ENCODE data around the gene KRTAP5-6. TPM values are rescaled to one million over a fixed set of nuclear protein-coding genes. Genes with fewer than 3 reads are reported as not detected.
A peak's percentile ranks its signal among the peaks of the same experiment; 100 is the strongest.

The KRTAP5-6 gene
- not detected for total RNA-seq
- polyA plus RNA-seq: not detected

GRCh38 chr11:1696608-1697570, at the start of gene KRTAP5-6:
Gene KRTAP5-6 (plus strand): TSS chr11:1697195. CDS start chr11:1697246, 51 bp downstream.
- CTCF ChIA-PET (ENCODE audit: partially characterized antibody): interaction anchor here (1.0 to 2.2 kb wide), 2 partner anchors 44 to 136 kb away, joined by 3 to 10 read pairs; no protein-coding TSS in a partner anchor
- DNase-seq: no peak
- Histone ChIP-seq H3K27ac (ENCODE audit: low read depth, low read length) (no peak within 1 kb of the TSS), H3K27me3 (ENCODE audit: insufficient read depth, low read length) (peaks cover under 1% of the 10 kb centered on the region), H3K9me3 (ENCODE audit: control insufficient read depth in 1 of 2, low read length in 2 of 2) (no peaks in the 10 kb centered on the region), H3K4me1 (ENCODE audit: insufficient read depth, low read length) (peaks cover 11% of the 10 kb centered on the region), H3K4me3 (ENCODE audit: low read length in 2 of 2) (no peak within 1 kb of the TSS), H3K36me3 (ENCODE audit: insufficient read depth, low read length) (no peaks in the 10 kb centered on the region)
- H3K4me3 Mint-ChIP-seq: peak within 1 kb of the TSS in 1 of 8 donors; percentile 8
- H3K4me1 Mint-ChIP-seq: peaks cover 5 to 22% (median 11%) of the 10 kb centered on the region in 4 donors
- POLR2A ChIA-PET (ENCODE audit: partially characterized antibody): no interaction called here
- H3K27me3 Mint-ChIP-seq: peaks cover 12 to 25% of the 10 kb centered on the region in 2 donors
- H3K9me3 Mint-ChIP-seq: peaks cover 2 to 11% (median 6%) of the 10 kb centered on the region in 8 donors
- H3K27ac Mint-ChIP-seq: peak within 1 kb of the TSS in 1 of 7 donors; percentile 42
- H3K36me3 Mint-ChIP-seq: peaks cover 0 to 4% of the 10 kb centered on the region in 2 donors
- intact Hi-C loops (cut with micrococcal nuclease): loop anchor here (10.0 kb wide), 1 partner anchor 188 kb away; no protein-coding TSS in a partner anchor

- POLR2A ChIA-PET (ENCODE audit: partially characterized antibody): no interaction called here
- no peaks in the 10 kb centered on the region for H3K4me1 ChIP-seq (ENCODE audit: insufficient read depth, low read length)
- CTCF ChIA-PET (ENCODE audit: partially characterized antibody): no interaction called here
- DNase-seq: peak in 1 of 5 donors; percentile 7
- Mint-ChIP-seq H3K27me3 (peaks cover 3 to 8% of the 10 kb centered on the region in 2 donors), H3K4me3 (no peak overlapping the region), H3K9me3 (no peaks in the 10 kb centered on the region), H3K4me1 (no peaks in the 10 kb centered on the region), H3K27ac (no peak overlapping the region), H3K36me3 (no peaks in the 10 kb centered on the region)
- H3K9me3 ChIP-seq (ENCODE audit: control insufficient read depth in 1 of 2, low read length in 2 of 2): no peaks in the 10 kb centered on the region
- H3K4me3 ChIP-seq (ENCODE audit: low read length in 2 of 2): no peak overlapping the region
- H3K36me3 ChIP-seq (ENCODE audit: insufficient read depth, low read length): no peaks in the 10 kb centered on the region
- no peak overlapping the region for H3K27ac ChIP-seq (ENCODE audit: low read depth, low read length)
- H3K27me3 ChIP-seq (ENCODE audit: insufficient read depth, low read length): no peaks in the 10 kb centered on the region
- intact Hi-C loops (cut with micrococcal nuclease): no loop called here
These were observed 48.9 kb upstream of the KRTAP5-6 start for GRCh38 chr11:1647901-1648652.

- Histone ChIP-seq H3K27ac (ENCODE audit: low read depth, low read length) (no peak overlapping the region), H3K27me3 (ENCODE audit: insufficient read depth, low read length) (no peaks in the 10 kb centered on the region), H3K36me3 (ENCODE audit: insufficient read depth, low read length) (no peaks in the 10 kb centered on the region), H3K4me3 (ENCODE audit: low read length in 2 of 2) (no peak overlapping the region), H3K9me3 (ENCODE audit: control insufficient read depth in 1 of 2, low read length in 2 of 2) (no peaks in the 10 kb centered on the region), H3K4me1 (ENCODE audit: insufficient read depth, low read length) (no peaks in the 10 kb centered on the region)
- Mint-ChIP-seq H3K9me3 (no peaks in the 10 kb centered on the region), H3K27ac (no peak overlapping the region), H3K27me3 (peaks cover 3 to 8% of the 10 kb centered on the region in 2 donors), H3K36me3 (no peaks in the 10 kb centered on the region), H3K4me1 (no peaks in the 10 kb centered on the region), H3K4me3 (no peak overlapping the region)
- no peak for DNase-seq
- POLR2A ChIA-PET (ENCODE audit: partially characterized antibody): no interaction called here
- CTCF ChIA-PET (ENCODE audit: partially characterized antibody): interaction anchor here (2.2 to 2.6 kb wide), 2 partner anchors 11 to 46 kb away, joined by 10 to 11 read pairs; no protein-coding TSS in a partner anchor
- intact Hi-C loops (cut with micrococcal nuclease): no loop called here
These were observed 48.2 kb upstream of the KRTAP5-6 start for GRCh38 chr11:1648653-1649420.

- CTCF ChIA-PET (ENCODE audit: partially characterized antibody): interaction anchor here (1.2 to 2.6 kb wide), 5 partner anchors 9 to 351 kb away, joined by 3 to 11 read pairs (median 9); no protein-coding TSS in a partner anchor
These were observed 46.7 kb upstream of the KRTAP5-6 start for GRCh38 chr11:1650034-1650917.

GRCh38 chr11:1650918-1651262, 46.1 kb upstream of the KRTAP5-6 start:
- Histone ChIP-seq H3K9me3 (ENCODE audit: control insufficient read depth in 1 of 2, low read length in 2 of 2) (no peaks in the 10 kb centered on the region), H3K27ac (ENCODE audit: low read depth, low read length) (no peak overlapping the region), H3K36me3 (ENCODE audit: insufficient read depth, low read length) (no peaks in the 10 kb centered on the region), H3K4me1 (ENCODE audit: insufficient read depth, low read length) (no peaks in the 10 kb centered on the region), H3K4me3 (ENCODE audit: low read length in 2 of 2) (no peak overlapping the region), H3K27me3 (ENCODE audit: insufficient read depth, low read length) (no peaks in the 10 kb centered on the region)
- POLR2A ChIA-PET (ENCODE audit: partially characterized antibody): no interaction called here
- Mint-ChIP-seq H3K27ac (no peak overlapping the region), H3K4me1 (peaks cover 0 to 2% (median under 1%) of the 10 kb centered on the region in 4 donors), H3K27me3 (peaks cover 5 to 12% of the 10 kb centered on the region in 2 donors), H3K9me3 (no peaks in the 10 kb centered on the region), H3K4me3 (no peak overlapping the region), H3K36me3 (no peaks in the 10 kb centered on the region)
- peak in 1 of 5 donors; percentile 22 for DNase-seq
- CTCF ChIA-PET (ENCODE audit: partially characterized antibody): interaction anchor here (0.6 to 2.6 kb wide), 6 partner anchors 8 to 351 kb away, joined by 3 to 11 read pairs (median 7); no protein-coding TSS in a partner anchor
- intact Hi-C loops (cut with micrococcal nuclease): loop anchor here (1.0 kb wide), 1 partner anchor 500 kb away; no protein-coding TSS in a partner anchor

More at GRCh38 chr11:1650034-1650917, 46.7 kb upstream of the KRTAP5-6 start:
- H3K9me3 Mint-ChIP-seq: no peaks in the 10 kb centered on the region
- DNase-seq: peak in 1 of 5 donors; percentile 23
- Histone ChIP-seq H3K36me3 (ENCODE audit: insufficient read depth, low read length) (no peaks in the 10 kb centered on the region), H3K4me3 (ENCODE audit: low read length in 2 of 2) (no peak overlapping the region), H3K9me3 (ENCODE audit: control insufficient read depth in 1 of 2, low read length in 2 of 2) (no peaks in the 10 kb centered on the region), H3K4me1 (ENCODE audit: insufficient read depth, low read length) (no peaks in the 10 kb centered on the region), H3K27ac (ENCODE audit: low read depth, low read length) (no peak overlapping the region), H3K27me3 (ENCODE audit: insufficient read depth, low read length) (no peaks in the 10 kb centered on the region)
- POLR2A ChIA-PET (ENCODE audit: partially characterized antibody): no interaction called here
- intact Hi-C loops (cut with micrococcal nuclease): loop anchor here (1.0 kb wide), 1 partner anchor 501 kb away; no protein-coding TSS in a partner anchor
- peaks cover 4 to 12% of the 10 kb centered on the region in 2 donors for H3K27me3 Mint-ChIP-seq
- H3K4me3 Mint-ChIP-seq: no peak overlapping the region
- H3K36me3 Mint-ChIP-seq: no peaks in the 10 kb centered on the region
- no peak overlapping the region for H3K27ac Mint-ChIP-seq
- H3K4me1 Mint-ChIP-seq: peaks cover 0 to 2% (median under 1%) of the 10 kb centered on the region in 4 donors

- no peak overlapping the region for H3K4me3 Mint-ChIP-seq
- Histone ChIP-seq H3K36me3 (ENCODE audit: insufficient read depth, low read length) (no peaks in the 10 kb centered on the region), H3K4me1 (ENCODE audit: insufficient read depth, low read length) (no peaks in the 10 kb centered on the region), H3K27ac (ENCODE audit: low read depth, low read length) (no peak overlapping the region), H3K27me3 (ENCODE audit: insufficient read depth, low read length) (no peaks in the 10 kb centered on the region), H3K4me3 (ENCODE audit: low read length in 2 of 2) (no peak overlapping the region), H3K9me3 (ENCODE audit: control insufficient read depth in 1 of 2, low read length in 2 of 2) (no peaks in the 10 kb centered on the region)
- H3K27ac Mint-ChIP-seq: no peak overlapping the region
- POLR2A ChIA-PET (ENCODE audit: partially characterized antibody): no interaction called here
- CTCF ChIA-PET (ENCODE audit: partially characterized antibody): interaction anchor here (0.6 to 3.5 kb wide), 6 partner anchors 8 to 350 kb away, joined by 3 to 59 read pairs (median 7); no protein-coding TSS in a partner anchor
- intact Hi-C loops (cut with micrococcal nuclease): no loop called here
- H3K9me3 Mint-ChIP-seq: no peaks in the 10 kb centered on the region
- peak in 1 of 5 donors; percentile 18 for DNase-seq
- H3K36me3 Mint-ChIP-seq: no peaks in the 10 kb centered on the region
- H3K27me3 Mint-ChIP-seq: peaks cover 7 to 14% of the 10 kb centered on the region in 2 donors
- peaks cover 0 to 2% (median under 1%) of the 10 kb centered on the region in 4 donors for H3K4me1 Mint-ChIP-seq
These were observed 45.5 kb upstream of the KRTAP5-6 start for GRCh38 chr11:1651411-1651980.
